HEK293 (cell line): ENCODE results near the gene AK3.

Experiments used
- CTCF ChIA-PET: fragments of 350-600 bp; formaldehyde crosslinking; extraction: SDS; loops from one replicate; lab custom pipeline; 2021; ENCODE audit warnings: antibody characterized with exemption; lab: Yijun Ruan, JAX
- POLR2A ChIA-PET: fragments of 300-600 bp; formaldehyde crosslinking; extraction: SDS; loops from one replicate; lab custom pipeline; 2020; ENCODE audit warnings: antibody characterized with exemption, inconsistent platforms; lab: Yijun Ruan, JAX
- H3K27ac ChIP-seq: fragments of 200-500 bp; sonication (Bioruptor generic); 2 replicates; pipeline ENCODE4 v1.5.1; 2014; ENCODE audit warnings: low read depth, low read length, control low read depth, inconsistent platforms; ENCODE audit errors: extremely low read depth
- H3K36me3 ChIP-seq, 2 experiments: fragments of 200-500 bp in 1 of 2; sonication (Bioruptor generic) in 1 of 2; 1 replicate in 1 of 2; 2 replicates in 1 of 2; pipeline ENCODE4 v1.5.1; 2014 to 2017; ENCODE audit warnings: inconsistent platforms in 2 of 2, low read length in 2 of 2; ENCODE audit not compliant: control insufficient read depth in 2 of 2, insufficient read depth in 1 of 2
- H3K4me1 ChIP-seq: fragments of 200-500 bp; sonication (Bioruptor generic); 2 replicates; pipeline ENCODE4 v1.5.1; 2014; ENCODE audit warnings: mild to moderate bottlenecking, low read length, inconsistent platforms; ENCODE audit not compliant: control insufficient read depth, insufficient read depth
- H3K4me3 ChIP-seq: 2 replicates; pipeline ENCODE4 v1.5.1; 2011; ENCODE audit warnings: low read depth, mild to moderate bottlenecking, control low read depth, low read length, moderate library complexity
- H3K9me3 ChIP-seq: fragments of 200-500 bp; sonication (Bioruptor generic); 2 replicates; pipeline ENCODE4 v1.5.1; 2014; ENCODE audit warnings: low read depth, low read length, inconsistent platforms; ENCODE audit not compliant: control insufficient read depth, insufficient read depth
- GLI4 ChIP-seq: fragments of 450-650 bp; formaldehyde crosslinking; IDR thresholded peaks from 2 replicates; pipeline ENCODE4 v1.5.1; 2016; ENCODE audit warnings: missing biosample characterization, missing genetic modification characterization
- HOXC10 ChIP-seq: sonication (generic); formaldehyde crosslinking; IDR thresholded peaks from 2 replicates; pipeline ENCODE4 v1.8.1; 2023; ENCODE audit warnings: mild to moderate bottlenecking, missing genetic modification reagents
- KLF10 ChIP-seq: fragments of 450-650 bp; IDR thresholded peaks from 2 replicates; pipeline ENCODE4 v1.5.1; 2018; ENCODE audit warnings: missing biosample characterization, mild to moderate bottlenecking, missing genetic modification characterization
- KLF7 ChIP-seq: fragments of 450-650 bp; formaldehyde crosslinking; IDR thresholded peaks from 2 replicates; pipeline ENCODE4 v1.5.1; 2016; ENCODE audit warnings: missing biosample characterization, missing genetic modification characterization, borderline replicate concordance
- OVOL3 ChIP-seq: fragments of 450-650 bp; formaldehyde crosslinking; IDR thresholded peaks from 2 replicates; pipeline ENCODE4 v1.5.1; 2016; ENCODE audit warnings: missing biosample characterization, missing genetic modification characterization
- SALL2 ChIP-seq: fragments of 450-650 bp; formaldehyde crosslinking; IDR thresholded peaks from 2 replicates; pipeline ENCODE4 v1.5.0; 2017; ENCODE audit warnings: missing biosample characterization, mild to moderate bottlenecking, missing genetic modification characterization, borderline replicate concordance
- SCRT1 ChIP-seq: fragments of 450-650 bp; formaldehyde crosslinking; IDR thresholded peaks from 2 replicates; pipeline ENCODE4 v1.5.1; 2016; ENCODE audit warnings: missing biosample characterization, missing genetic modification characterization, borderline replicate concordance
- WT1 ChIP-seq: fragments of 450-650 bp; formaldehyde crosslinking; IDR thresholded peaks from 2 replicates; pipeline ENCODE4 v1.5.1; 2016; ENCODE audit warnings: missing biosample characterization, missing genetic modification characterization
- ZBTB48 ChIP-seq: fragments of 450-650 bp; formaldehyde crosslinking; IDR thresholded peaks from 2 replicates; pipeline ENCODE4 v1.5.1; 2016; ENCODE audit warnings: missing biosample characterization, missing genetic modification characterization
- ZEB2 ChIP-seq: fragments of 450-650 bp; formaldehyde crosslinking; IDR thresholded peaks from 2 replicates; pipeline ENCODE4 v1.5.1; 2016; ENCODE audit warnings: missing biosample characterization, missing genetic modification characterization
- ZFP37 ChIP-seq: fragments of 450-650 bp; formaldehyde crosslinking; IDR thresholded peaks from 2 replicates; pipeline ENCODE4 v1.5.1; 2016; ENCODE audit warnings: missing biosample characterization, missing genetic modification characterization
- ZFP69B ChIP-seq: fragments of 450-650 bp; formaldehyde crosslinking; IDR thresholded peaks from 2 replicates; pipeline ENCODE4 v1.5.1; 2016; ENCODE audit warnings: missing biosample characterization, missing genetic modification characterization
- ZNF155 ChIP-seq: fragments of 450-650 bp; formaldehyde crosslinking; IDR thresholded peaks from 2 replicates; pipeline ENCODE4 v1.5.1; 2016; ENCODE audit warnings: missing biosample characterization, missing genetic modification characterization
- ZNF211 ChIP-seq: fragments of 450-650 bp; formaldehyde crosslinking; IDR thresholded peaks from 2 replicates; pipeline ENCODE4 v1.5.1; 2016; ENCODE audit warnings: low read depth, missing biosample characterization, missing genetic modification characterization
- ZNF214 ChIP-seq: fragments of 450-650 bp; formaldehyde crosslinking; IDR thresholded peaks from 2 replicates; pipeline ENCODE4 v1.5.1; 2017; ENCODE audit warnings: missing biosample characterization, mild to moderate bottlenecking, missing genetic modification characterization, borderline replicate concordance
- ZNF239 ChIP-seq: fragments of 450-650 bp; formaldehyde crosslinking; IDR thresholded peaks from 2 replicates; pipeline ENCODE4 v1.5.1; 2016; ENCODE audit warnings: missing biosample characterization, missing genetic modification characterization
- ZNF302 ChIP-seq: fragments of 450-650 bp; formaldehyde crosslinking; IDR thresholded peaks from 2 replicates; pipeline ENCODE4 v1.5.1; 2016; ENCODE audit warnings: missing biosample characterization, missing genetic modification characterization, low read depth
- ZNF324 ChIP-seq: fragments of 450-650 bp; formaldehyde crosslinking; IDR thresholded peaks from 2 replicates; pipeline ENCODE4 v1.5.1; 2016; ENCODE audit warnings: missing biosample characterization, missing genetic modification characterization
- ZNF362 ChIP-seq: fragments of 450-650 bp; formaldehyde crosslinking; IDR thresholded peaks from 2 replicates; pipeline ENCODE4 v1.5.1; 2016; ENCODE audit warnings: missing biosample characterization, missing genetic modification characterization
- ZNF37A ChIP-seq: fragments of 450-650 bp; IDR thresholded peaks from 2 replicates; pipeline ENCODE4 v1.5.1; 2018; ENCODE audit warnings: missing biosample characterization, missing genetic modification characterization
- ZNF416 ChIP-seq: fragments of 450-650 bp; formaldehyde crosslinking; IDR thresholded peaks from 2 replicates; pipeline ENCODE4 v1.5.1; 2016; ENCODE audit warnings: missing biosample characterization, missing genetic modification characterization
- ZNF529 ChIP-seq: fragments of 450-650 bp; formaldehyde crosslinking; IDR thresholded peaks from 2 replicates; pipeline ENCODE4 v1.5.1; 2017; ENCODE audit warnings: missing genetic modification characterization, missing biosample characterization; ENCODE audit not compliant: insufficient replicate concordance
- ZNF621 ChIP-seq: fragments of 450-650 bp; formaldehyde crosslinking; IDR thresholded peaks from 2 replicates; pipeline ENCODE4 v1.5.1; 2017; ENCODE audit warnings: missing biosample characterization, missing genetic modification characterization
- ZNF660 ChIP-seq: fragments of 450-650 bp; IDR thresholded peaks from 2 replicates; pipeline ENCODE4 v1.5.1; 2018; ENCODE audit warnings: missing biosample characterization, mild to moderate bottlenecking, missing genetic modification characterization
- ZNF664 ChIP-seq: fragments of 450-650 bp; formaldehyde crosslinking; IDR thresholded peaks from 2 replicates; pipeline ENCODE4 v1.5.1; 2016; ENCODE audit warnings: missing biosample characterization, missing genetic modification characterization
- ZNF747 ChIP-seq: fragments of 450-650 bp; formaldehyde crosslinking; IDR thresholded peaks from 2 replicates; pipeline ENCODE4 v1.5.1; 2016; ENCODE audit warnings: missing biosample characterization, missing genetic modification characterization
- ZSCAN30 ChIP-seq: fragments of 450-650 bp; IDR thresholded peaks from 2 replicates; pipeline ENCODE4 v1.5.1; 2018; ENCODE audit warnings: missing biosample characterization, mild to moderate bottlenecking, missing genetic modification characterization, moderate library complexity
- TF ChIP-seq, protein P1 (sequence below): fragments of 450-650 bp; formaldehyde crosslinking; optimal IDR thresholded peaks from 2 replicates; pipeline ENCODE3; 2016; ENCODE audit warnings: missing biosample characterization, mild to moderate bottlenecking, missing genetic modification characterization
- TF ChIP-seq, protein P2 (sequence below): fragments of 450-650 bp; formaldehyde crosslinking; IDR thresholded peaks from 2 replicates; pipeline ENCODE4 v1.5.1; 2016; ENCODE audit warnings: missing biosample characterization, missing genetic modification characterization
- TF ChIP-seq, protein P3 (sequence below): fragments of 450-650 bp; formaldehyde crosslinking; IDR thresholded peaks from 2 replicates; pipeline ENCODE4 v1.5.1; 2016; ENCODE audit warnings: missing biosample characterization, missing genetic modification characterization
- TF ChIP-seq, protein P4 (sequence below): fragments of 450-650 bp; IDR thresholded peaks from 2 replicates; pipeline ENCODE4 v1.5.1; 2018; ENCODE audit warnings: missing biosample characterization, mild to moderate bottlenecking, missing genetic modification characterization

Gene AK3

DNA sequence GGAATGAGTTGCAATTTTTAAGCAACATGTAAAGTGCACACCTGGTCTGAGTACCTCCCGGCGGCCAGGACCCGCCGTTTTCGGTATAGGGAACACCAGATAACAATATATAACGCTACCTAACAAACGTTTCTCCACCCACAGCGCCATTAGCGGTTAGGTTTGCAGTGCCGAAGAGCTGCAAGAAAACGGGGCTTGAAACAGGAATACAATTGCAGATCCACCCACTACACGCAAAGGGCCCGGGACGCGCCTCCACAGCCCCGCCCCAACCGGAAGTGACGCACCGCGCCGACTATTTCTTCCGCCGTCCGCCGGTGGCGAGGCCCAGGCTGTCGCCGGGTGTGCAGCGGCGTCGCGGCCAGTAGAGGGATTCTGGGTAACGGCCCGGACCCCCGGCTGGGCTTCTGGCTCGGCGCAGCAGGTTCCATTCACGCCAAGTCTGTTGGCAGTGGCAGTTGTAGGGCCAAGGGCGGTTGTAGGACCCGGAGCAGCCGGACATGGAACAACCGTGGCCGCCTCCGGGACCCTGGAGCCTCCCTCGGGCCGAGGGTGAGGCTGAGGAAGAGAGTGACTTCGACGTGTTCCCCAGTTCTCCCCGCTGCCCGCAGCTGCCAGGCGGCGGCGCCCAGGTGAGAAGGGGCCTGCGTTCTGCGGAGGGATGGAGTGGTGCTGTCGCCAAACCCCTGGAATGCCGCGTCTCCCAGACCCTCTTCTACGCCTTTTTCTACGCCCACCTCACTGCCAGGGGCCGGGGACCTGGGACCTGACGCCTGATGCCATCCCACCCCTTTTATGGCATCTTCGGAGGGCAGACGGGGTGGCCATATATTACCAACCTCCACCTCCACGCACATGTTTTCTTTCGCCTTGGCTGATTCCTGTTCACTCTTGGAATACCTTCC is 61.5 kb downstream of the AK3 start, which contains the start of gene CDC37L1:
Gene CDC37L1 (plus strand): TSS at position 302 of the 905 bp plus-strand sequence. CDS start 199 bp downstream, at position 501.
- ChIA-PET POLR2A (interaction anchor here (0.5 to 1.0 kb wide), 11 partner anchors 14 to 1329 kb away, joined by 3 to 10 read pairs (median 3); partner anchors contain the start of genes AK3, GLIS3, JAK2 and PLPP6), CTCF (interaction anchor here (0.7 to 1.0 kb wide), 4 partner anchors 8 to 352 kb away, joined by 3 to 4 read pairs (median 4); no protein-coding TSS in a partner anchor)
- peak within 1 kb of the TSS; percentile 92 for H3K27ac ChIP-seq
- TF ChIP-seq ZNF416 (tag by site-specific recombination) = no peak
- TF ChIP-seq ZFP37 (tag by site-specific recombination) = peak; percentile 55; the same call in 1 of the 2 replicates
- TF ChIP-seq KLF7 (tag by site-specific recombination) = no peak
- peak; percentile 87 for TF ChIP-seq KLF10 (tag by site-specific recombination)
- TF ChIP-seq, protein P1, sequence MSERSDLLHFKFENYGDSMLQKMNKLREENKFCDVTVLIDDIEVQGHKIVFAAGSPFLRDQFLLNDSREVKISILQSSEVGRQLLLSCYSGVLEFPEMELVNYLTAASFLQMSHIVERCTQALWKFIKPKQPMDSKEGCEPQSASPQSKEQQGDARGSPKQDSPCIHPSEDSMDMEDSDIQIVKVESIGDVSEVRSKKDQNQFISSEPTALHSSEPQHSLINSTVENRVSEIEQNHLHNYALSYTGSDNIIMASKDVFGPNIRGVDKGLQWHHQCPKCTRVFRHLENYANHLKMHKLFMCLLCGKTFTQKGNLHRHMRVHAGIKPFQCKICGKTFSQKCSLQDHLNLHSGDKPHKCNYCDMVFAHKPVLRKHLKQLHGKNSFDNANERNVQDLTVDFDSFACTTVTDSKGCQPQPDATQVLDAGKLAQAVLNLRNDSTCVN (tag by site-specific recombination) = peak; percentile 53
- TF ChIP-seq HOXC10 (CRISPR knock-in tag) = 0 out of 2 replicates have a peak, but pooled peaks have one; percentile 54
- no peak for TF ChIP-seq ZNF529 (tag by site-specific recombination)
- TF ChIP-seq ZNF660 (tag by site-specific recombination) = no peak; the same call in 1 of the 2 replicates
- no peak for TF ChIP-seq OVOL3 (tag by site-specific recombination)
- no peak for TF ChIP-seq ZNF324 (tag by site-specific recombination)
- 0 out of 2 replicates have a peak, but pooled peaks have one; percentile 32 for TF ChIP-seq ZBTB48 (tag by site-specific recombination)
- TF ChIP-seq ZNF747 (tag by site-specific recombination) = no peak
- no peak for TF ChIP-seq ZNF664
- no peak for TF ChIP-seq ZNF211 (tag by site-specific recombination)
- TF ChIP-seq ZSCAN30 (tag by site-specific recombination) = peak; percentile 44; the same call in 1 of the 2 replicates
- no peak for TF ChIP-seq ZNF214 (tag by site-specific recombination)
- no peak for TF ChIP-seq SALL2
- TF ChIP-seq ZEB2 (tag by site-specific recombination) = peak; percentile 86
- TF ChIP-seq, protein P2, sequence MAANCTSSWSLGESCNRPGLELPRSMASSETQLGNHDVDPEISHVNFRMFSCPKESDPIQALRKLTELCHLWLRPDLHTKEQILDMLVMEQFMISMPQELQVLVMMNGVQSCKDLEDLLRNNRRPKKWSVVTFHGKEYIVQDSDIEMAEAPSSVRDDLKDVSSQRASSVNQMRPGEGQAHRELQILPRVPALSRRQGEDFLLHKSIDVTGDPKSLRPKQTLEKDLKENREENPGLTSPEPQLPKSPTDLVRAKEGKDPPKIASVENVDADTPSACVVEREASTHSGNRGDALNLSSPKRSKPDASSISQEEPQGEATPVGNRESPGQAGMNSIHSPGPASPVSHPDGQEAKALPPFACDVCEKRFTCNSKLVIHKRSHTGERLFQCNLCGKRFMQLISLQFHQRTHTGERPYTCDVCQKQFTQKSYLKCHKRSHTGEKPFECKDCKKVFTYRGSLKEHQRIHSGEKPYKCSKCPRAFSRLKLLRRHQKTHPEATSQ (tag by site-specific recombination) = no peak
- no peak for TF ChIP-seq ZNF155
- TF ChIP-seq, protein P3, sequence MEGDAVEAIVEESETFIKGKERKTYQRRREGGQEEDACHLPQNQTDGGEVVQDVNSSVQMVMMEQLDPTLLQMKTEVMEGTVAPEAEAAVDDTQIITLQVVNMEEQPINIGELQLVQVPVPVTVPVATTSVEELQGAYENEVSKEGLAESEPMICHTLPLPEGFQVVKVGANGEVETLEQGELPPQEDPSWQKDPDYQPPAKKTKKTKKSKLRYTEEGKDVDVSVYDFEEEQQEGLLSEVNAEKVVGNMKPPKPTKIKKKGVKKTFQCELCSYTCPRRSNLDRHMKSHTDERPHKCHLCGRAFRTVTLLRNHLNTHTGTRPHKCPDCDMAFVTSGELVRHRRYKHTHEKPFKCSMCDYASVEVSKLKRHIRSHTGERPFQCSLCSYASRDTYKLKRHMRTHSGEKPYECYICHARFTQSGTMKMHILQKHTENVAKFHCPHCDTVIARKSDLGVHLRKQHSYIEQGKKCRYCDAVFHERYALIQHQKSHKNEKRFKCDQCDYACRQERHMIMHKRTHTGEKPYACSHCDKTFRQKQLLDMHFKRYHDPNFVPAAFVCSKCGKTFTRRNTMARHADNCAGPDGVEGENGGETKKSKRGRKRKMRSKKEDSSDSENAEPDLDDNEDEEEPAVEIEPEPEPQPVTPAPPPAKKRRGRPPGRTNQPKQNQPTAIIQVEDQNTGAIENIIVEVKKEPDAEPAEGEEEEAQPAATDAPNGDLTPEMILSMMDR (tag by site-specific recombination) = peak; percentile 86
- peak; percentile 47; the same call in 1 of the 2 replicates for TF ChIP-seq WT1 (tag by site-specific recombination)
- TF ChIP-seq ZNF239 = no peak
- TF ChIP-seq ZNF362 (tag by site-specific recombination) = no peak
- no peak for TF ChIP-seq ZNF621
- no peak for TF ChIP-seq ZNF37A (tag by site-specific recombination)
- TF ChIP-seq, protein P4, sequence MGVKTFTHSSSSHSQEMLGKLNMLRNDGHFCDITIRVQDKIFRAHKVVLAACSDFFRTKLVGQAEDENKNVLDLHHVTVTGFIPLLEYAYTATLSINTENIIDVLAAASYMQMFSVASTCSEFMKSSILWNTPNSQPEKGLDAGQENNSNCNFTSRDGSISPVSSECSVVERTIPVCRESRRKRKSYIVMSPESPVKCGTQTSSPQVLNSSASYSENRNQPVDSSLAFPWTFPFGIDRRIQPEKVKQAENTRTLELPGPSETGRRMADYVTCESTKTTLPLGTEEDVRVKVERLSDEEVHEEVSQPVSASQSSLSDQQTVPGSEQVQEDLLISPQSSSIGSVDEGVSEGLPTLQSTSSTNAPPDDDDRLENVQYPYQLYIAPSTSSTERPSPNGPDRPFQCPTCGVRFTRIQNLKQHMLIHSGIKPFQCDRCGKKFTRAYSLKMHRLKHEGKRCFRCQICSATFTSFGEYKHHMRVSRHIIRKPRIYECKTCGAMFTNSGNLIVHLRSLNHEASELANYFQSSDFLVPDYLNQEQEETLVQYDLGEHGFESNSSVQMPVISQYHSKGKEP = peak; percentile 43; the same call in 1 of the 2 replicates
- no peak for TF ChIP-seq SCRT1
- no peak for TF ChIP-seq GLI4 (tag by site-specific recombination)
- TF ChIP-seq ZFP69B (tag by site-specific recombination) = no peak
- no peak for TF ChIP-seq ZNF302 (tag by site-specific recombination)

More for the DNA sequence above, 61.5 kb downstream of the AK3 start, which contains the start of gene CDC37L1:
- peak within 1 kb of the TSS; percentile 84 for H3K4me3 ChIP-seq
- peaks cover 0 to 4% of the 10 kb centered on the region in 2 experiments; a peak in 2 of 3 replicates for H3K36me3 ChIP-seq
- no peaks in the 10 kb centered on the region for H3K9me3 ChIP-seq
- no peaks in the 10 kb centered on the region for H3K4me1 ChIP-seq
